Renal cortex interstitium (tissue), 11 donors: ENCODE data around the gene DAPK2. TPM values are rescaled to one million over a fixed set of nuclear protein-coding genes. Genes with fewer than 3 reads are reported as not detected.

Source experiments
- DNase-seq, 11 donors: peaks; one replicate each; pipeline ENCODE4 v3.0.0-alpha.2; 2013; ENCODE audit warnings: low read depth in 9 of 11, low spot score in 4 of 11; ENCODE audit errors: extremely low read depth in 1 of 11
- polyA plus RNA-seq, 3 donors: library from polyadenylated mRNA; unstranded; fragments of 120-200 nt; gene quantifications; one replicate each; pipeline ENCODE4 v1.2.1, GENCODE V29; 2013; ENCODE audit not compliant: insufficient read length in 3 of 3

The DAPK2 gene
- polyA plus RNA-seq, 3 donors, result 5.8 to 6.4 (median 5.8) TPM

- DNase-seq, result no peak
These were observed 112.8 kb downstream of the DAPK2 start for GRCh38 chr15:63933522-63933921.

GRCh38 chr15:63931556-63931955 is 114.7 kb downstream of the DAPK2 start:
- no peak for DNase-seq

DNA sequence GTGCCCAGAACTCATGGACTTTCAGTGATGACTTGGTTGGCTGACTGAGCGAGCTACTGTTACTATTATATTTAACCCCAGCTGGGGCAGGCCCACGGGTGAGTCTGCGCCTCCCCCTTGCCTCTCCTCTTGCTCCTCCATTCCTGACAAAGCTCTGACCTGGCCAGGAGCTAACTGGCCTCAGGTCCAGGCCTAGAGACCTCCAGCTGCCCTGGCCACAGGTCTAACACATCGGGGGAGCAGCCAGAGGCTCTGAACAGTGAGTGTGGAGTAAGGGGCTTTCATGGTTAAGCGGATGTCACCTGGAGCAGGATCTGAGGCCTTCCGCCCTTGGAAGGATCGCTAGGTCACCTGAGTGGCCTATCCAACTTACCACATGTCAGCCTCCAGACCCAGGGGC is 116.3 kb downstream of the DAPK2 start:
- DNase-seq, result no peak

DNA sequence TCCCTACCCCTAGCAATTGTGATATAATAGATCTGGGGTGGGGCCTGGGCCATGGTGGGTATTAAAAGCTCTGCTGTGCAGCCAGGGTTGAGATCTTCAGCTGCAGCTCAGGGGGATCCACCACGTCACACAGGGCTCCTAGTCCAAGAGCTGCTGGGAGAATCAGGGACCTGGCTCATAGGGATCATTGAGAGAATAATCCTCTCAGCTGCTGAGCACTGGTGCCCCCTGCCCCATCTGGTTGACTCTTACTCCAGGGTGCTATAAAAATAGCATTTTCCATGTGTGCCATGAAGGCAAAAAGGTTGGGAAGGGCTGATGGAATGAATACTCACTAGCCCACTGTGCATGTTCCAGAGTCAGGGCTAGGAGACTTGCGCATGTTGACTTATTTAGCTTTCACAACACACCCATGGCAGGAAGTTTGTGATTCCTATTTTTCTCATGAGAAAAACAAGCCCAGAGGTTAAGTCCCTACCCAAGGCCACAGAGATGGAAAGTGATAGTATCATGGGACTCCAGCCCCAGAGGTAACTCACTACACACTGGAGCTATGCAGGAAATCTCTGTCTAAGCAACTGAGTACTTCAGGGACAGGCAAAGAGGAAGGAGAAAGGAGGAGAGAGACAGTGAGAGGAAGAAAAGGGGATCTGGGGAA is 118.0 kb downstream of the DAPK2 start:
- DNase-seq, result no peak

- no peak for DNase-seq
These were observed 122.0 kb downstream of the DAPK2 start for GRCh38 chr15:63923993-63924950.

DNA sequence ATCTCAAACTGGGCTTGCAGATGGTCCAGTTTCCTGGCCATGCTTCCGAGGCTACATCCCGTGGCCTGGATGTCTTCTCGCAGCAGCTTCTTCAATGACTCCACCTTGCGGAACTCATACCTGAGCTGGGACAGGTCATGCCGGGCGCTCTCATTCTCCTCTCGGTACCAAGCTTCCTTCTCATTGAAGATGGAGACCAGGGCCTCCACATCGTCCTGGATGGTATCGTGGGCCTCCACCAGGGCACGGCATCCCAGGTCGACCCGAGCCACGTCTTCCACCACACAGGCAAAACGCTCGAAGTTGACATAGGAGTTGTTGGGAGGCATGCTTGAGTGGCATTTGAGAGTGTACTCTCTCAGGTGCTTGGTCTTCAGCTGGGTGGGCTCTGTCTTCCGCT is 123.4 kb downstream of the DAPK2 start:
- DNase-seq, result no peak

GRCh38 chr15:63922261-63922904 is 123.9 kb downstream of the DAPK2 start:
- DNase-seq, result no peak

- DNase-seq, result peak in 1 of 11 donors; percentile 41
These were observed 125.6 kb downstream of the DAPK2 start for GRCh38 chr15:63920504-63921175.

- DNase-seq, result no peak
These were observed 127.4 kb downstream of the DAPK2 start for GRCh38 chr15:63918901-63919348.

DNA sequence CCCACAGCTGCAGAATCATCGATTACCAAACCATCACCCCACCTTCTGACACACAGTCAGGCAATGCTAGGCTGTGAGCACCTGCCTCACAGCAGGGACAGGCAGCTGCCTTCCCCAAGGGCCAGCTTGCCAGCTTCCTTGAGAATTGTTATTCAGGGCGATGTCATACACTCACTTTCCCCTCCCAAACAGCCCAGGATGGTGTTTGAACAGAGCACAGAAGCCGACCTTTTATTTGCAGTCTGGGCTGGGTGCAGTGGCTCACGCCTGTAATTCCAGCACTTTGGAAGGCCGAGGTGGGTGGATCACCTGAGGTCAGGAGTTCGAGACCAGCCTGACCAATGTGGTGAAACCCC is 128.0 kb downstream of the DAPK2 start:
- no peak for DNase-seq

DNA sequence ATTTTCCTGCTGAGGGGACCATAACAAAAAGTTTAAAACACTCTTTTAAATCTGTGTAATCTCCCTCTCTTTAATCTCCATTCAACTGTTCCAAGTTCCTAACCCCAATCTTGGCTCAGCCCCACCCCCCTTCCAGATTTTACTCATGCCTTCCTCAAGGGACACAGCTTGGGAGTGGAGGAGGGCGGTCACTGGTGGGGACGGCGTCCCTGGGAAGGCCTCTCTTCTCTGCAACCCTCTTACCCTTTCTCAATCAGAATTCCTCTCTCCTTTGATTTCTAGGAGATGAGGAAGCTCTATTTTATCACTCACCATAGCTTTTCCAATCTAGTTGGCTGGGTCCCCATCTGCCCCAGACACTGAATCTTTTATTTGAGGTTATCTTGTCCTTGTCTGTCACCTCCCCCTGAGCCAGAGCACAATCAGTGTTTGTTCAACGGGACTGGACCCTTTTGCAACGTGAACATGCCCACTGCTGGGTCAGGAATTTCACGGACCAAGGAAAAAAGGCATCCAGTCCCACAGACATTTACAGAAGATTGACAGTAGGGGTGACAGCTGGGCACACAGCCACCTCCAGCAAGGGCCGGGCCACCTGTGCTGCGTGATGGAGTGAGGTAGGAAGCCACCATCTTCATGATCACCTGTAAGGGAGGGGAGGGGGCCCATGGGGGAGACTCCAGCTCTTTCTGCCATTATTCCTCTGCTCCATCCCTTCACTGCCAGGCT is 128.5 kb downstream of the DAPK2 start:
- no peak for DNase-seq

GRCh38 chr15:63915873-63916771 is 130.2 kb downstream of the DAPK2 start:
- DNase-seq, result peak in 5 of 11 donors; percentile 34 to 70 (median 47)

GRCh38 chr15:63915209-63915872 is 130.9 kb downstream of the DAPK2 start:
- no peak for DNase-seq

DNA sequence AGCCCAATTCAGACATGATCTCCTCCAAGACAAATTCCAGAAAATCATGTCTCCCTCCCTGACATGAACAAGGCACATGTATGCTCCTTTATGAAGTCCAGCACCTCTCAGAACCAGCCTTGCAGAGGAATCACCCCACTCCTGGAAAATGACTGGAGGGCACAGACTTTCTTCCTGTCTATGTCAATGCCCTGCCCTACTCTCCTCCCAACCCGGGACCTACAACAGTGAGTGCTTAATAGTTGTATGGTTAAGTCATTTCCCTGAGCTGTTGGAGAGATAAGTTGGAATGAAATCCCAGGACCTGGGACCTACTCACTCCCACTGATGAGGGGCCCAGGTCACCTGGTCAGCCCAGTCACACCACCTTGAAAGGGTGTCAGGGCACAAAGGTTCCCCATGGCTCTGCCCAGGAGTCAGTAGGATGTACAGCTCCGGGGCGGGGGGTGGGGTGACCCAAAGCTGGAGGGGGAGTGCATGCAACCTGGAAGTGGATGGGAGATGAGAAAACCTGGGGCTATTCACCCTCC is 132.4 kb downstream of the DAPK2 start:
- no peak for DNase-seq

DNA sequence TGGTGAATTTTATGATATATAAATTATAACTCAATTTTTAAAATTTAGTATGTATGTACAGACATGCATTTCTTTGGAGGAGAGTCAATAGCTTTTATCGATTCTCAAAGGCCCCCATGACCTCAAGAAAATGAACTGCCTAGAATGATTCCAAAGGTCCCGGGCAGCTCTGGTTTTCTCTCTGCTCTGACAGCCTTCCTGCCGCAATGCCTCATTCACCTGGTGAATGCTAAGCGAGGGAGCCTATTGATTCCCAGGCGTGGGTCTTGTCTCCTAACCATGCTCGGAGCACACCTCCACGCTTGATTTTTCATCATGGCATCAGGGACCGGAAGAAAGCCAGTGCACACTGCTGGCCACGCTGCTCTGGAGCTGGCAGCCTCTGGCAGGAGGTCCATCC is 132.9 kb downstream of the DAPK2 start:
- DNase-seq, result no peak

DNA sequence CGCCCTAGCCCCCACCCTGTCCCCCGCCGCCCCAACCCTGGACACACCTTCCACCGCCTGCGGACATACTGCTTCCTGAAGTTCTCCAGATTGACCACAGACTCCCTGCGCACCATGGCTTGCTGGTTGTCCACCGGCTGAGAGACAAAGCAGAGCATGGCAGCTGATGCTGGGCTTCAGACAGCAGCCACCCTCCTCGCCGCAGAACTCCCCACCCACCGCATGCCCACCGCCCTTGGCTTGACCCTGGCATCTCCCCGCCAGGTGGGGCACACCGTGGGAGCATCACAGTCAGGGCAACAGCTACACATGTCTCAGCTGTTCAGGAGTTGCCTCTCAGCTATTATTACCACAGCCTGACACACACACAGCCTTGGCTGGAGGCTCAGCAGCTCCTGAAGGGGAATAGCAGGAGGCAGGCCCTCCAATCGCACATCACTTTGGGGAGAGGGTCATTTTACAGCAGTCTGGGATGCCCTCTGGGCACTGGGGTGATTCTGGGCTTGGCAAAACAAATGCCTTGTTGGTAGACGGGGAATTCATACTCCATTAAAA is 134.1 kb downstream of the DAPK2 start:
- DNase-seq, result no peak

DNA sequence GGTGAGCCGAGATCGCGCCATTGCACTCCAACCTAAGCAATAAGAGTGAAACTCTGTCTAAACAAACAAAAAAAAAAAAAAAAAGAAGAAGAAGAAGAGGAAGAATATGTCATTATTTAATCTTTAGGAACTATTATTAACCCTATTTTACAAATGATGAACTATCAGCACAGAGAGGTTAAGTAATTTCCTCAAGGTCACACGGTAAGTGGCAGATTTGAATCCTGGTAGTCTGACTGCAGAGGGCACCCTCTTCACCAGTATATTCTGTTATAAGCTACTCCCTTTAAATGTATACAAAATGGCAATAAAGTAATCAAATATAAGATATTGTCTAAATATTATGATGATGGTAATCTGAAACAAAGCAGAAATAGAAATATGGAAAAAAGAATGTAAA is 135.1 kb downstream of the DAPK2 start:
- no peak for DNase-seq
